ENCODE data around the gene RNLS. TPM values are rescaled to one million over a fixed set of nuclear protein-coding genes. Genes with fewer than 3 reads are reported as not detected.

Gene RNLS
- total RNA-seq, 1 donor from 2014 or later, result 10.0 TPM

- peak; percentile 45 for ATAC-seq
Observed at GRCh38 chr10:88428442-88428841, 154.7 kb downstream of the RNLS start.

- no peak for ATAC-seq
Observed at GRCh38 chr10:88427024-88427423, 156.1 kb downstream of the RNLS start.

GRCh38 chr10:88424881-88425280 lies 158.2 kb downstream of the RNLS start:
- ATAC-seq, result no peak

- no peak for ATAC-seq
Observed at GRCh38 chr10:88423732-88424131, 159.4 kb downstream of the RNLS start.

- no peak for ATAC-seq
Observed at GRCh38 chr10:88421590-88421989, 161.5 kb downstream of the RNLS start.

GRCh38 chr10:88418871-88419270 lies 164.2 kb downstream of the RNLS start:
- ATAC-seq, result no peak

- ATAC-seq, result no peak
Observed at GRCh38 chr10:88417387-88418030, 165.6 kb downstream of the RNLS start.

- no peak for ATAC-seq
Observed at GRCh38 chr10:88416801-88417200, 166.3 kb downstream of the RNLS start.

GRCh38 chr10:88415533-88416130 lies 167.5 kb downstream of the RNLS start:
- ATAC-seq, result no peak

GRCh38 chr10:88413412-88413811 lies 169.7 kb downstream of the RNLS start:
- ATAC-seq, result no peak

- no peak for ATAC-seq
Observed at GRCh38 chr10:88411772-88412349, 171.3 kb downstream of the RNLS start.

GRCh38 chr10:88409824-88410223 lies 173.3 kb downstream of the RNLS start:
- no peak for ATAC-seq

GRCh38 chr10:88409236-88409635 lies 173.9 kb downstream of the RNLS start:
- ATAC-seq, result peak; percentile 61

- ATAC-seq, result no peak
Observed at GRCh38 chr10:88408096-88408495, 175.0 kb downstream of the RNLS start.

- no peak for ATAC-seq
Observed at GRCh38 chr10:88404133-88404532, 179.0 kb downstream of the RNLS start.

GRCh38 chr10:88401671-88402347 lies 181.3 kb downstream of the RNLS start:
- no peak for ATAC-seq

- ATAC-seq, result no peak
Observed at GRCh38 chr10:88399240-88399639, 183.9 kb downstream of the RNLS start.

- ATAC-seq, result no peak
Observed at GRCh38 chr10:88395677-88396076, 187.4 kb downstream of the RNLS start.

GRCh38 chr10:88392222-88392621 lies 190.9 kb downstream of the RNLS start:
- ATAC-seq, result peak; percentile 50

- ATAC-seq, result no peak
Observed at GRCh38 chr10:88390041-88390440, 193.1 kb downstream of the RNLS start.

- no peak for ATAC-seq
Observed at GRCh38 chr10:88389456-88389855, 193.7 kb downstream of the RNLS start.

- ATAC-seq, result no peak
Observed at GRCh38 chr10:88388324-88388723, 194.8 kb downstream of the RNLS start.

Measured in esophagus mucosa (tissue), 1 donor.